CD8-positive, alpha-beta memory T cell (primary cell): ENCODE results near the gene LRRC4B. TPM values are rescaled to one million over a fixed set of nuclear protein-coding genes. Genes with fewer than 3 reads are reported as not detected.

Experiments used
- CTCF ChIA-PET: fragments of 350-600 bp; sonication (Branson Sonifier 250); formaldehyde crosslinking; loops from one replicate; lab custom pipeline; 2021; ENCODE audit warnings: antibody characterized with exemption; lab: Charles Lee
- POLR2A ChIA-PET: fragments of 350-600 bp; sonication (Branson Sonifier 250); formaldehyde crosslinking; loops from one replicate; lab custom pipeline; 2021; ENCODE audit warnings: antibody characterized with exemption; lab: Charles Lee
- DNase-seq, 5 donors: peaks; one replicate each; pipeline versions ENCODE4 v3.0.0 to v3.0.0-alpha.2; 2020 to 2022; ENCODE audit warnings: mixed read lengths in 1 of 5
- H3K27ac ChIP-seq: one replicate; pipeline ENCODE4 v1.7.0; 2013; ENCODE audit warnings: low read depth, mild to moderate bottlenecking, low read length, moderate library complexity
- H3K27me3 ChIP-seq: 2 replicates; pipeline ENCODE4 v1.7.0; 2013; ENCODE audit warnings: low read length, mild to moderate bottlenecking; ENCODE audit not compliant: insufficient read depth, poor library complexity, severe bottlenecking
- H3K36me3 ChIP-seq: 2 replicates; pipeline ENCODE4 v1.7.0; 2013; ENCODE audit warnings: mild to moderate bottlenecking, low read length, moderate library complexity; ENCODE audit not compliant: insufficient read depth
- H3K4me1 ChIP-seq: 2 replicates; pipeline ENCODE4 v1.7.0; 2013; ENCODE audit warnings: mild to moderate bottlenecking, low read length, moderate library complexity; ENCODE audit not compliant: insufficient read depth
- H3K4me3 ChIP-seq: 2 replicates; pipeline ENCODE4 v1.7.0; 2013; ENCODE audit warnings: mild to moderate bottlenecking, low read length
- H3K9me3 ChIP-seq: 2 replicates; pipeline ENCODE4 v1.7.0; 2013; ENCODE audit warnings: mild to moderate bottlenecking, low read length
- H3K27ac Mint-ChIP-seq, 8 donors: one replicate each; pipeline ENCODE4 v1.8.0; 2020 to 2021; ENCODE audit warnings: mixed read lengths in 8 of 8, mild to moderate bottlenecking in 6 of 8, inconsistent platforms in 3 of 8, moderate library complexity in 3 of 8
- H3K27me3 Mint-ChIP-seq, 2 donors: one replicate each; pipeline ENCODE4 v1.8.0; 2020 to 2021; ENCODE audit warnings: mixed read lengths in 2 of 2, mild to moderate bottlenecking in 1 of 2, moderate library complexity in 1 of 2
- H3K36me3 Mint-ChIP-seq, 3 donors: one replicate each; pipeline ENCODE4 v1.8.0; 2020 to 2021; ENCODE audit warnings: mixed read lengths in 3 of 3, inconsistent platforms in 1 of 3, mild to moderate bottlenecking in 1 of 3
- H3K4me1 Mint-ChIP-seq, 3 donors: one replicate each; pipeline ENCODE4 v1.8.0; 2020 to 2021; ENCODE audit warnings: mixed read lengths in 3 of 3, inconsistent platforms in 1 of 3, mild to moderate bottlenecking in 1 of 3
- H3K4me3 Mint-ChIP-seq, 7 donors: one replicate each; pipeline ENCODE4 v1.8.0; 2020 to 2021; ENCODE audit warnings: mixed read lengths in 7 of 7, mild to moderate bottlenecking in 6 of 7, moderate library complexity in 4 of 7, inconsistent platforms in 2 of 7
- H3K9me3 Mint-ChIP-seq, 5 donors: one replicate each; pipeline ENCODE4 v1.8.0; 2020 to 2022; ENCODE audit warnings: mixed read lengths in 5 of 5, mild to moderate bottlenecking in 3 of 5, moderate library complexity in 2 of 5, inconsistent platforms in 1 of 5
- polyA plus RNA-seq: library from polyadenylated mRNA; unstranded; fragments of 300-500 nt; fragmentation: Illumina TruSeq; gene quantifications from one replicate; pipeline ENCODE4 v1.2.3, GENCODE V29; 2021
- total RNA-seq, 2 experiments: library from RNA; stranded (reverse); gene quantifications; one replicate each; pipeline ENCODE4 v1.2.3, GENCODE V29; 2021

Gene LRRC4B
- total and polyA plus RNA-seq, 3 experiments from 2014 or later = not detected

DNA sequence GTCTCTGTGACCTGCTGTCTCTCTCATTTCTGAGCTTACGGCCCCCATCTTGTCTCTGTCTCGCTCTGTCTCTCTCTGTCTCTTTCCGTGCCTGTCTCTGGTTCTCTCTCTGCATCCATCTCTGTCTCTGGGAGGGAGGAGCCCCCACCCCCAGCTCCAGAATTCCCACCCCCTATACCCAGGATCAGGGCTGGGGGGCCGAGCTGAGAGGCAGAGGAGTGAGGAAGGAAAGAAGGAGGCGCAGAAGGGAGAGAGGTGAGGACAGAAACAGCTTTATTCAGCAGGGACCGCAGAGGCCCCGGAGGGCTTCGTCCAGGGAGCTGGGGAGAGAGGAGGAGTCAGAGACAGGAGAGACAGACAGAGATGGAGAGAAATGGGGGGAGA, 71.2 kb downstream of the LRRC4B start:
- Mint-ChIP-seq H3K27ac (peak overlapping the region in 1 of 8 donors; percentile 41), H3K4me1 (peaks cover 4 to 5% (median 5%) of the 10 kb centered on the region in 3 donors), H3K36me3 (peaks cover 0 to 10% (median 4%) of the 10 kb centered on the region in 3 donors), H3K4me3 (no peak overlapping the region), H3K9me3 (no peaks in the 10 kb centered on the region), H3K27me3 (no peaks in the 10 kb centered on the region)
- Histone ChIP-seq H3K27me3 (no peaks in the 10 kb centered on the region), H3K36me3 (no peaks in the 10 kb centered on the region), H3K4me1 (peaks cover 6% of the 10 kb centered on the region), H3K27ac (no peak overlapping the region), H3K9me3 (no peaks in the 10 kb centered on the region), H3K4me3 (no peak overlapping the region)
- POLR2A ChIA-PET = interaction anchor here (1.0 kb wide), 1 partner anchor 17 kb away, joined by 3 read pairs; no protein-coding TSS in a partner anchor
- no peak for DNase-seq
- CTCF ChIA-PET = no interaction called here

DNA sequence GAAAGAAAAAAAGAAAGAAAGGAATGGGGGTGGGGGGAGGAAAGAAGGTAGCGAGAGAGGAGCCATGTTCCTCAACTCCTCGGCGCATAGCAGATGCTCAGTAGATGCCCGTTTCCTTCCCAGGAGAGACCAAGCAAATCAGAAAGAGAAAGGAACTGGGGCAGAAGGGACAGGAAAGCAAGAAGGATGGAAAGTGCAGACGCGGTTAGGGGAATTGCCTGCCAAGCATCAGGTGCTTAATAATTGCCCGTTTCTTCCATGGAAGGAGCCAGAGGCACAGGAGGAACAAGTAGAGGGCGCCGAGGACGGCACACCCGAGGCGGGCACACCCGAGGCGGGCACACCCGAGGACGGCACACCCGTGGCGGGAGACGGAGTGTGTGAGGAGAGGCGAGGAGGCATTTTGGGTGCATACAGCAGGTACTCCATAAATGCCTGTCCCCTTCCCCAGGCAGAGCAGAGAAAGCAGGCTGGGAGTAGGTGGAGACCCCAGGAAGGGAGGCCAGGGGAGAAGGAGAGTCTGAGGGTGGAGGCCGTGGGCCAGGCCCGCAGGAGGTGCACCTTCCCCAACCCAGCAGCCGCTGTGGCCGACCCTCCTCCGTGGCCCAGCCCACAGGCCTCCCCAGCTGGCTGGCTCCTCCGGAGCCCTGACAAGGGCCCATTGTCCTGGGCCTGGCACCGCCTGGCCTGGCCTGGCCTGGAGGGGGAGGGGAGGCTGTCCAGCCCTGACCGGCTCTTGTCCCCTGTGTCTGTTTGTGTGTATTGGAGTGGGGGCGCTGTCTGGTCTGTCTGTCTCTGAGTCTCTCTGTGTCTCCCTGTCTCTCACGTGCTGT, 71.8 kb downstream of the LRRC4B start:
- no peaks in the 10 kb centered on the region for H3K36me3 ChIP-seq
- no peak overlapping the region for H3K4me3 ChIP-seq
- H3K27ac ChIP-seq = no peak overlapping the region
- CTCF ChIA-PET = no interaction called here
- peak overlapping the region in 3 of 8 donors; percentile 51 to 85 (median 66) for H3K27ac Mint-ChIP-seq
- no peaks in the 10 kb centered on the region for H3K9me3 ChIP-seq
- no peaks in the 10 kb centered on the region for H3K27me3 ChIP-seq
- peak in 1 of 5 donors; percentile 38 for DNase-seq
- no peaks in the 10 kb centered on the region for H3K9me3 Mint-ChIP-seq
- POLR2A ChIA-PET = interaction anchor here (1.0 kb wide), 1 partner anchor 17 kb away, joined by 3 read pairs; no protein-coding TSS in a partner anchor
- no peaks in the 10 kb centered on the region for H3K27me3 Mint-ChIP-seq
- H3K4me3 Mint-ChIP-seq = no peak overlapping the region
- H3K4me1 ChIP-seq = peaks cover 12% of the 10 kb centered on the region
- peaks cover 10 to 11% (median 11%) of the 10 kb centered on the region in 3 donors for H3K4me1 Mint-ChIP-seq
- H3K36me3 Mint-ChIP-seq = peaks cover 0 to 8% (median 5%) of the 10 kb centered on the region in 3 donors

DNA sequence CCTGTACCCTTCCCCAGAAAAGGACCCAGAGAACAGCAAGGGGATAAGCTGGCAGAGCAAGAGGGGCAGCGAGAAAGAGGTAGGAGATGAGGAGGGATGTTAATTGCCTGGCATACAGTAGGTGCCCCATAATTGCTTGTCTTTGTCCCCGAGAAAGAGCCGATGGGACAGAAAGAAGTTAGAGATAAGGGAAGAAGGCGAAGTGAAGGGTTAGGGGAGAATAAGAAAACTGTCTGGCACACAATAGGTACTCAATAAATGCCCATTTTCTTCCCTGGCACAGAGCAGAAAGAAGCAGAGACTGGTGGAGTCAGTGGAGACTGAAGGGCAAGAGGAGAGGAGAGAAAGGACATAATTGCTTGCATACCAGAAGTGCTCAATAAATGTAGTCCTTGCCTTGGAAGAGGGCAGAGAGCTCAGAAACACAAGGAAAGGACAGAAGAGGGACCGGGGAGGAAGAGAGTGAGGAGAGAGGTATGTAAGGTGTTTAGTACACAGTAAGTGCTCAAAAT, 73.2 kb downstream of the LRRC4B start:
- Histone ChIP-seq H3K4me1 (peaks cover 12% of the 10 kb centered on the region), H3K9me3 (no peaks in the 10 kb centered on the region), H3K27ac (no peak overlapping the region), H3K4me3 (no peak overlapping the region), H3K27me3 (no peaks in the 10 kb centered on the region), H3K36me3 (no peaks in the 10 kb centered on the region)
- ChIA-PET CTCF (no interaction called here), POLR2A (no interaction called here)
- Mint-ChIP-seq H3K27ac (peak overlapping the region in 2 of 8 donors; percentile 0 to 20), H3K4me1 (peaks cover 18 to 21% (median 20%) of the 10 kb centered on the region in 3 donors), H3K4me3 (peak overlapping the region in 1 of 7 donors; percentile 54), H3K27me3 (no peaks in the 10 kb centered on the region), H3K9me3 (no peaks in the 10 kb centered on the region), H3K36me3 (peaks cover 0 to 6% (median 5%) of the 10 kb centered on the region in 3 donors)
- DNase-seq = no peak

- ChIA-PET CTCF (interaction anchor here (0.7 kb wide), 1 partner anchor 946 kb away, joined by 3 read pairs; no protein-coding TSS in a partner anchor), POLR2A (no interaction called here)
- no peak for DNase-seq
- no peaks in the 10 kb centered on the region for H3K9me3 ChIP-seq
- no peaks in the 10 kb centered on the region for H3K36me3 ChIP-seq
- H3K27me3 ChIP-seq = no peaks in the 10 kb centered on the region
- H3K36me3 Mint-ChIP-seq = peaks cover 0 to 6% (median 5%) of the 10 kb centered on the region in 3 donors
- no peak overlapping the region for H3K4me3 ChIP-seq
- no peak overlapping the region for H3K27ac ChIP-seq
- H3K9me3 Mint-ChIP-seq = no peaks in the 10 kb centered on the region
- no peaks in the 10 kb centered on the region for H3K27me3 Mint-ChIP-seq
- no peak overlapping the region for H3K4me3 Mint-ChIP-seq
- peaks cover 18 to 21% (median 20%) of the 10 kb centered on the region in 3 donors for H3K4me1 Mint-ChIP-seq
- H3K4me1 ChIP-seq = peaks cover 12% of the 10 kb centered on the region
- peak overlapping the region in 4 of 8 donors; percentile 45 to 83 (median 56) for H3K27ac Mint-ChIP-seq
These were observed 73.8 kb downstream of the LRRC4B start for GRCh38 chr19:50494186-50495019.

DNA sequence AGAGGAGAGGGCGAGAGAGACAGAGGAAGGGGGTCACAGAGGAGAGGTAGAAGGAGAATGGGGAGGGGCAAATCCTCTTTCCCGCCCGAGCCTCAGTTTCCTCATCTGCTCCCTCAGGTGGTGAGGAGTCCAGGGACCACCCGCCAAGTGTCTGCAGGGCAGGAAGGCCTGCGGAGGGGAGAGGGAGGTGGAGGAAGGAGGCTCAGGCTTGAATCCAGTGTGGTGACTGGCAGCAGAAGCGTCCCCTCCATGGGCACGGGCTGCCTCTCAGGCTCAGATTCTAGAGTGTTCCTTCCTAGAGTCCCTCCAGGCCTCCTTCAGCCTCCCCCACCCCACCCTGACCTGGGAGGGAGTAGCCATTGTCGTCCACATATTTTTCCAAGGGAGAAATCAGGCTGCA, 75.1 kb downstream of the LRRC4B start:
- CTCF ChIA-PET = no interaction called here

GRCh38 chr19:50492303-50493052, 75.8 kb downstream of the LRRC4B start:
- Mint-ChIP-seq H3K4me1 (peaks cover 18 to 28% (median 20%) of the 10 kb centered on the region in 3 donors), H3K9me3 (no peaks in the 10 kb centered on the region), H3K36me3 (peaks cover 0 to 6% (median 5%) of the 10 kb centered on the region in 3 donors), H3K27me3 (no peaks in the 10 kb centered on the region), H3K4me3 (peak overlapping the region in 1 of 7 donors; percentile 38), H3K27ac (peak overlapping the region in 4 of 8 donors; percentile 14 to 81 (median 50))
- H3K9me3 ChIP-seq = no peaks in the 10 kb centered on the region
- DNase-seq = peak in 1 of 5 donors; percentile 32
- H3K4me3 ChIP-seq = no peak overlapping the region
- H3K36me3 ChIP-seq = no peaks in the 10 kb centered on the region
- ChIA-PET POLR2A (no interaction called here), CTCF (no interaction called here)
- H3K27me3 ChIP-seq = no peaks in the 10 kb centered on the region
- no peak overlapping the region for H3K27ac ChIP-seq
- H3K4me1 ChIP-seq = peaks cover 12% of the 10 kb centered on the region

More for the DNA sequence above, 75.1 kb downstream of the LRRC4B start:
- no peaks in the 10 kb centered on the region for H3K9me3 Mint-ChIP-seq
- Histone ChIP-seq H3K4me1 (peaks cover 12% of the 10 kb centered on the region), H3K27ac (no peak overlapping the region), H3K27me3 (no peaks in the 10 kb centered on the region), H3K4me3 (no peak overlapping the region), H3K36me3 (no peaks in the 10 kb centered on the region), H3K9me3 (no peaks in the 10 kb centered on the region)
- POLR2A ChIA-PET = no interaction called here
- peaks cover 0 to 6% (median 5%) of the 10 kb centered on the region in 3 donors for H3K36me3 Mint-ChIP-seq
- H3K4me1 Mint-ChIP-seq = peaks cover 18 to 28% (median 20%) of the 10 kb centered on the region in 3 donors
- no peaks in the 10 kb centered on the region for H3K27me3 Mint-ChIP-seq
- DNase-seq = no peak
- no peak overlapping the region for H3K4me3 Mint-ChIP-seq
- peak overlapping the region in 1 of 8 donors; percentile 54 for H3K27ac Mint-ChIP-seq

DNA sequence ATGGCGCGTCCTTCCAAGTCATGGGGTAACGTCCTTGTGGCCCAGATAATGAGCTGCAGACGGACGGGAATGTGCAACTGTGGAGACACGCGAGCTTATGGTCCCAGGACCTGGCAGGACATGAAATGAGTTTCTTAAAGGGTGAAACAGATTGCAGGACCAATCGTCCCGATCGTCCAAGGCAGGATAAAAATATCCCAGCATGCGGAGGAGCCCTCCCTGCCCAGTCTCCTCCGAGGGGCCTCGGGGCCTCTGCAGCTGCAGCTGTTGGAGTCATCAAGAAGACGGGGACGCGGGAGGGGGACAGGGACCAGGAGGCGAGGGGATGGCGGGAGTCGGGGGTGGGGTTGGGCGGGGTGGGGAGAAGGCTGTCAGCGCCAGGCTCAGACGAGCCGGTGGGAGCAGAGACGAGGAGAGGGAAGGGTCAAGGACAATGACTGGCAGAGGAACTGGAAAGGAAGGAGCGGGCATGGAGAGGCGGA, 77.2 kb downstream of the LRRC4B start:
- Mint-ChIP-seq H3K36me3 (peaks cover 0 to 5% (median 3%) of the 10 kb centered on the region in 3 donors), H3K4me3 (no peak overlapping the region)

More for the DNA sequence above, 77.2 kb downstream of the LRRC4B start:
- H3K4me1 ChIP-seq = peaks cover 12% of the 10 kb centered on the region
- H3K27me3 Mint-ChIP-seq = no peaks in the 10 kb centered on the region
- H3K4me3 ChIP-seq = no peak overlapping the region
- ChIA-PET CTCF (no interaction called here), POLR2A (no interaction called here)
- peaks cover 20 to 28% (median 20%) of the 10 kb centered on the region in 3 donors for H3K4me1 Mint-ChIP-seq
- no peaks in the 10 kb centered on the region for H3K27me3 ChIP-seq
- peak overlapping the region in 2 of 8 donors; percentile 30 to 58 for H3K27ac Mint-ChIP-seq
- H3K9me3 Mint-ChIP-seq = no peaks in the 10 kb centered on the region
- no peaks in the 10 kb centered on the region for H3K9me3 ChIP-seq
- H3K36me3 ChIP-seq = no peaks in the 10 kb centered on the region
- DNase-seq = no peak
- no peak overlapping the region for H3K27ac ChIP-seq
